HG03442 (cell line): ENCODE data around the gene PCNT.

ENCODE experiments used
- ATAC-seq: cut with Tn5 transposase; IDR thresholded peaks from one replicate; pipeline ENCODE4 v1.9.1; 2021; ENCODE audit warnings: mild to moderate bottlenecking, moderate library complexity; ENCODE audit not compliant: unreplicated experiment

Gene PCNT

GRCh38 chr21:46377789-46378188 lies 53.8 kb downstream of the PCNT start:
- no peak for ATAC-seq

- ATAC-seq: no peak
These were observed 55.1 kb downstream of the PCNT start for GRCh38 chr21:46379105-46379504.

GRCh38 chr21:46379691-46380090 lies 55.7 kb downstream of the PCNT start:
- no peak for ATAC-seq

- no peak for ATAC-seq
These were observed 57.6 kb downstream of the PCNT start for GRCh38 chr21:46381541-46381940.

- no peak for ATAC-seq
These were observed 60.6 kb downstream of the PCNT start for GRCh38 chr21:46384556-46384955.

- no peak for ATAC-seq
These were observed 62.1 kb downstream of the PCNT start for GRCh38 chr21:46385846-46386733.

- ATAC-seq: no peak
These were observed 62.8 kb downstream of the PCNT start for GRCh38 chr21:46386734-46387088.

GRCh38 chr21:46388206-46388880 lies 64.4 kb downstream of the PCNT start:
- ATAC-seq: no peak

GRCh38 chr21:46388896-46389295 lies 64.9 kb downstream of the PCNT start:
- ATAC-seq: no peak

- ATAC-seq: no peak
These were observed 66.9 kb downstream of the PCNT start for GRCh38 chr21:46390603-46391545.

- no peak for ATAC-seq
These were observed 67.8 kb downstream of the PCNT start for GRCh38 chr21:46391773-46392172.

GRCh38 chr21:46392921-46393320 lies 69.0 kb downstream of the PCNT start:
- ATAC-seq: no peak

- no peak for ATAC-seq
These were observed 69.5 kb downstream of the PCNT start for GRCh38 chr21:46393451-46393940.

GRCh38 chr21:46393941-46394594 lies 70.1 kb downstream of the PCNT start:
- no peak for ATAC-seq

- ATAC-seq: no peak
These were observed 70.7 kb downstream of the PCNT start for GRCh38 chr21:46394595-46395104.

GRCh38 chr21:46397211-46397905 lies 73.4 kb downstream of the PCNT start:
- no peak for ATAC-seq

- ATAC-seq: no peak
These were observed 74.0 kb downstream of the PCNT start for GRCh38 chr21:46397993-46398392.

GRCh38 chr21:46399129-46399528 lies 75.2 kb downstream of the PCNT start:
- no peak for ATAC-seq

GRCh38 chr21:46399686-46400085 lies 75.7 kb downstream of the PCNT start:
- no peak for ATAC-seq
